Germinal center (tissue), 1 donor: Measurements from ENCODE around the gene ABHD2.
"Not testable (repeated sequence)": the region's sequence is repeated elsewhere in the genome, so short reads cannot be mapped to it uniquely, and the experiment has no call there.

ENCODE experiments used
- DNase-seq: peaks from one replicate; pipeline ENCODE4 v3.0.0; 2012; ENCODE audit warnings: mixed read lengths, low spot score

Gene ABHD2, protein sequence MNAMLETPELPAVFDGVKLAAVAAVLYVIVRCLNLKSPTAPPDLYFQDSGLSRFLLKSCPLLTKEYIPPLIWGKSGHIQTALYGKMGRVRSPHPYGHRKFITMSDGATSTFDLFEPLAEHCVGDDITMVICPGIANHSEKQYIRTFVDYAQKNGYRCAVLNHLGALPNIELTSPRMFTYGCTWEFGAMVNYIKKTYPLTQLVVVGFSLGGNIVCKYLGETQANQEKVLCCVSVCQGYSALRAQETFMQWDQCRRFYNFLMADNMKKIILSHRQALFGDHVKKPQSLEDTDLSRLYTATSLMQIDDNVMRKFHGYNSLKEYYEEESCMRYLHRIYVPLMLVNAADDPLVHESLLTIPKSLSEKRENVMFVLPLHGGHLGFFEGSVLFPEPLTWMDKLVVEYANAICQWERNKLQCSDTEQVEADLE

DNA sequence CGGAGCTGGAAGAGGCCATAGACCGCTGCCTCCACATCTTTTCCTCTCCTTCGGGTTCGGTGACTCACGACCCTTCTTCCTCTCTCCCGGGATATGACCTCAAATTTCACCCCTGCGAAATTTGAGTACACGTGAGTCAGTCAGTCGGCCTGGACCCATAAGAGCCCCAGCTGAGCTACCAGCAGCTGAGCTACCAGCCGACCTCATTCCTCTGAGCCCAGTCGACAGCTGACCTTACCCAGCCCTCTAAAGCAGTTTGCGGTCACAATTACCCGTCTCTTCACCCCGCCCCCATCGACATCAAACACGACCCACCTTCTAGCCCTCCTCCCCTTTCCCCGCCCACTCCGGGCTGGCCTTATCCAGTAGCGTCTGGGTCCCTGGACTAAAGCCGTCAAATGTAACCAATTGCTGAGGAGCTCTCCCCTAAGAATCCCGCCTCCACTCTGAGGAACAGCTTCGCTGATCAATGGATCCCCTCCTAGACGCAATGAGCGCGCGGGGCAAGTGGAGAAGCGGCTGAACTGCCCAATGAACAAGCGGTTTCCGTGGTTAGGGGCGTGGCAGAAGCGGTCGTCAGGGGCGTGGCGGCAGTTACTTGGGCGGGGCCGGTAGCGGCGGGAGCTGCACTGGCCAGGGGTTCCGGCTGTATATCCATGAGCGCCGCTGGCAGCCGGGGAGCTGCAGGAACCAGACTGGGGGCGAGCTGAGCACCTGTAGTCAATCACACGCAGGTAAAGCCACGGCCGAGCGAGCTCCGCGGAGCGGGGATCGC lies at the start of gene ABHD2:
Gene ABHD2 (plus strand): TSS at position 627 of the 775 bp plus-strand sequence. CDS start 27,872 bp downstream, outside the sequence.
- DNase-seq, result peak; percentile 98

GRCh38 chr15:89039142-89039541 lies 49.1 kb upstream of the ABHD2 start:
- no peak for DNase-seq

DNA sequence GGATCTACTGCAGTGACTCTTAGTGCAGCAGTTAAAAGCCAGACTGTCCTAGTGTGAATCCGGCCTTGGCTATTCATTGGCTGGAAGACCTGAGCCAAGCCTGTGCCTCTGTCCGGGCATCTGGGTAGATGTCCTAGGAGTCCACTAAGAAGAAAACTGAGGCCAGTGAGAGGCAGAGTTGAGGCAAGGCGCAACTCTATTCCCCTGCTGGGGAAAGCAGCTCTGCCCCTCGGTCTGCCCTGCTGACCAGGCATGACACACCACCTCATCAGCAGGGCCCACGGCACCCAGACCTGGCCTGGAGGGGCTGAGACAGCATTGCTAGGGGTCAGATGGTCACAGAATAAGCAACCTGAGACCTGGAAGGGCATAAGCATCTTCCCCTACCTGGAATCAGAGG lies 46.7 kb upstream of the ABHD2 start:
- DNase-seq, result no peak

GRCh38 chr15:89042387-89042786 lies 45.9 kb upstream of the ABHD2 start:
- no peak for DNase-seq

- DNase-seq, result no peak
Measured at GRCh38 chr15:89043031-89044002, 44.9 kb upstream of the ABHD2 start.

GRCh38 chr15:89049016-89049666 lies 39.1 kb upstream of the ABHD2 start:
- not testable (repeated sequence) for DNase-seq

DNA sequence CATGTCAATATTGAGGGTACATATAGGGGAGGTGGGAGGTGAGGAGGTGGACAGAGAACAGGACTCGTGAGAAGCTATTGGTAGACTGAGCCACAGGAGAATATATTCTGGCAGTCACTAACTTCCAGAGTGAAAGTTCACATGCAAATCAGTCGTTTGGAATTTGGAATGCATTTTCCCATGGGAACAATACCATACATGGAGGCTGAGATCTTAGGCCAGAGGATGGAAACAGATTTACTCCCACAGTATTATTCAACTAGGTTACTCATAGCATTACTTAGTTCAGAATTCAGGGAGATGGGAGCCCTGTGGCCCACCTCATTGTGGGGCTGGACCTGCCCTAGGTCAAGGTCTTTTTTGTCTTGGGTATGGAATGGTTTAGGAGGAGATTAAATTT lies 36.4 kb upstream of the ABHD2 start:
- no peak for DNase-seq

GRCh38 chr15:89052474-89052873 lies 35.8 kb upstream of the ABHD2 start:
- no peak for DNase-seq

DNA sequence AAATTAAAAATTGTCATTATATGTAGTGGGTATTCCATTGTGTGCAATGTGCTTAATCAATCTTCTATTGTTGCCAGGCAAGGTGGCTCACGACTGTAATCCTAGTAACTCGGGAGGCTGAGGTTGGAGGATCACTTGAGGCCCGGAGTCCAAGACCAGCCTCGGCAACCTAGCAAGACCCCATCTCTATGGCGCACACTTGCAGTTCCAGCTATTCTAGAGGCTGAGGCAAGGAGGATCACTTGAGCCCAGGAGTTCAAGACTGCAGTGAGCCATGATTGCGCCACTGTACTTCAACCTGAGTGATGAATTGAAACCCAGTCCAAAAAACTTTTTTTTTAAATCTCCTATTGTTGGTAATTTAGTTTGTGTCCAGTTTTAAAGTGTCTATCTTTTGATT lies 33.4 kb upstream of the ABHD2 start:
- no peak for DNase-seq

- DNase-seq, result peak; percentile 82
Measured at GRCh38 chr15:89057506-89058133, 30.6 kb upstream of the ABHD2 start.

DNA sequence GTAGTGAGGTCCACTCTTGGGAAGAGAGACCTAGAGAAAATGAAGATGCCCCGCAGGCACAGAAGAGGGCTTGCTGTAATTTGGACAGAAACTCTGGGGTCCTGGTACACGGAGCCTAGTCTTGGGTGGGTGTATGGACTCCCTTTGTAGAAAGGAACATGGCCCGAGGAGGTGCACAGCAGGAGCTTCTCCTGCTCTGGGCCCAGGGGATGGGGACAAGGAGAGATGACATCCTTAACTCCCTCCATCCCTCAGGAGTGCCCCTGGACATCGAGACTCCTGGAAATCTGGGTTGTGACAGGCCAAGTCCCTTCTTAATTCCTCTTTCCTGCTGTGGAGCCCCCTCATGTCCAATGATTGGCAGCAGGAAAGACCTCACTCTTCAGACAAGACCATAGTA lies 29.9 kb upstream of the ABHD2 start:
- DNase-seq, result no peak

GRCh38 chr15:89058876-89059405 lies 29.3 kb upstream of the ABHD2 start:
- no peak for DNase-seq

GRCh38 chr15:89066280-89066679 lies 22.0 kb upstream of the ABHD2 start:
- DNase-seq, result no peak

DNA sequence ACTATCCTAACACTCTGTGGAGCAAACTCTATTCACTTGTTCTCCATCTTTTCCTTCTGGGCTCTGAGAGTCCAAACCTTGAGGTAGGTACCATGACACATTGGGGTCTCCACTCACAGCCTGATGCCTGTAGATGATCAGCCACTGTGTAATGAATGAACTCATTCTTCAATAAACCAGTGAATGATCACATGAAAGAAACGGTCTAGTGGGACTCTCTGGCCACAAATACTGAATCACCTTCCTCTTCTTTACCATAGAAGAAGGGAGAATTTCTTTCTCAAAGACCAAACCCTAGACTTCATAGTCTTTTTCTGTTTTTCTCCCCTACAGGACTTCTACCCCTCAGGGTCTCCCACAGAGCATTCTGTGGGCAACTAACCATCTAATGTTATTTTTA lies 20.5 kb upstream of the ABHD2 start:
- no peak for DNase-seq

DNA sequence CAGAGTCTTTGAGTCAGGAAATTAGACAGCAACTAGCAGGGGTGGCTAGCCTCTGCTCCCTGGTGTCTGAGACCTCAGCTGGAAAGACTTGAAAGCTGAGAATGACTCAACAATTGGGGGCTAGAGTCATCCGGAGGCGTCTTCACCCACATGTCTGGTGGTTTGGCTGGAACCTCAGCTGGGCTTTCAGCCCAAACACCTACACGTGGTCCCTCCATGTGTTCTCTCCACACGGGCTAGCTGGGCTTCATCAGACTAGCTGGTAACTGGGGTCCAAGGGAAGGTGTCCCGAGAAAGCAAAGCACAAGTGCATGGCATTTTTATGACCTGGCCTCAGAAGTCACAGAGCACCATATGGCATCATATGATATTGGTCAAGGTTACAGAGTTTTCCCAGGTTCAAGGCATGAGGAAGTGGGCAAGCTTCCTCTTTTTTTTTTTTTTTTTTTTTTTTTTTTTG lies 19.9 kb upstream of the ABHD2 start:
- no peak for DNase-seq

DNA sequence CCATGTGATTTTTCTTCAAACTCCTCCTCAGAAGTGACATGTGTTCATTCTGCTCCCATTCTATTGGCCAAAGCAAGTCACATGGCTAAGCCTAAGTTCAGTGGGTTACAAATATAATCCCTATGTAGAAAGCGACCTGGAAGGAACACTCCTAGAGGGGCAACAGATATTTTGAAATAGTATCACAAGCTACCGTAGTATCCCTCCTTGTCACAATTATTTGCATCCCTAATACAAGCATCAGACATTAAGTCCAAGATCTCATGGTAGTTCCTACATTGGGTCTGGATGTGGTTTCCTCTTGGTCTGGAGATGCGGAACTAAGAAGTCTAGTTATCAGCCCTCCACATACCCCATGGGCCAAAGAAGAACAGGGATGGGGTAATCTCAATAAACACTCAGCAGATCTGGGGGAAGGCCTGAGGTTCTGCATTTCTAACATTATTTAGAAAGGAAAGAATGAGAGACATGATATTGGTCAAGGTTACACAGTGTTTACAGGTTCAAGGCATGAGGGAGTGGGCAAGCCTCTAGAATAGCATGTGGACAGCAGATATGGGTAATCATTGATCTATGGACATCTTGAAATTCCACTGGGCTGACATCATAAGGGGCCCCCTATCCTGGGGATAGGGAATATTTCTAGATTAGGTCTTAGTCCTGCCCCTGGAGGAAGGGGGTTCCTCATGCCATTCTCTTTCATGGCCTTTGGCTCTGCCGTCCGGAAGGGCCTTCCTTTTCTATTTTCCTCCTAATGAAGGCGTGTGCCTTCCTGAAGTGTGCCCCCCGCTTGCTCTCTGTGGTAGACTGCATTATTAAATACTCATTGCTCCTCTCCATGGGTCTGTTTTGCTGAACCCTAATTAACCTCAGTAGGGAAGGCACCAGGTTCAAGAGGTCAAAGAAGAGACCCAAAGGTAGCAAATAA lies 17.8 kb upstream of the ABHD2 start:
- DNase-seq, result no peak

DNA sequence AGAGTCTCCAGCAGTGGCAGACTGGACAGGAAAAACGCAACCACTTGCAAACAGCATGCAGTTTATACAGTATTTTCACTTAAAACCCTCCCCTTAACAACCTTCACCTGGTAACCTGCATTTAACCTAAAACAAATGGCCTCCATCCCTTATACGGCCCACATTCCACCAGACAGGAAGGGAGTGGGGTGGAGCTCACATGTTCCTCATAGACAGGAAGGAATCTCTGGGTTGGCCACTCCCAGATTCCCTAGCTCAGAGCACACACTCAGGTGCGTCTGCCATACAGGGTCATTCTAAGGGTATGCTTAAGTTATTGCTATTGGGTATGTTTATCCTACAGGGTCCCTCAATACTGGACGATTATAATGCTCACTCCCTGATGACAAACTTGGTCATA lies 16.8 kb upstream of the ABHD2 start:
- no peak for DNase-seq

- no peak for DNase-seq
Measured at GRCh38 chr15:89072277-89072869, 15.9 kb upstream of the ABHD2 start.

DNA sequence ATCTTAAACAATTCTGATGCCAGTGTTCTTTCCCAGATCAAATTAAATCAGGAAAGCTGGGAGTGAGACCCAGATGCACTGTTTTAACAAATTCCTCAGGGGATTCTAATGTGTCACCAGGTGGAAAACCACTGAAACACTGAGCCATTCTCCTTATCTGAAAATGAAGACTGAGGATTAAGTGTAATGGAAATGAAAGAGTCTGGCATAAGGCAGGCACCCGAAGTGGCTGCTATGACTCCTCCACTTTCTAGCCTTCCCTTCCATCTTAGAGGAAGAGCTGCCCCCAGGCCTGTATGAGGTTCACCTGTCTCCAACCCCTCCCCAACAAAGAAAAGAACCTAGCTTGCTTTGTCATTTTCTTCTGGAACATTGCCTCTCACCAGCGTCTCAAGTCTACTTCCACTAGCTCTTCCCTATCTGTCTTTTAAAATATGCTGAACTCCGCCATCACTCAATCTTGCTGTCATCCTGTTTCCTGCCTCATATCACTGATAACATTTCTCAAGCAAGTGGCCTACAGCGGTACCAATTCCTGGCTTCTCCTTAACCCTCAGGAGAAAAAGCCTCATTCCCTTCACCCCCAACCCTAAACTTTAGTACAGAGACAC lies 13.7 kb upstream of the ABHD2 start:
- DNase-seq, result no peak
